GM12878 (cell line): ENCODE data around the gene GTPBP1.

Source experiments
- BHLHE40 ChIP-seq, 2 experiments: fragments of 450-650 bp in 1 of 2; IDR thresholded peaks; 2 replicates each; pipeline ENCODE4 v1.6.1; 2011 to 2017; ENCODE audit warnings: low read depth in 2 of 2, borderline replicate concordance in 1 of 2, improper control_type of control experiment in 1 of 2, low read length in 1 of 2, mild to moderate bottlenecking in 1 of 2
- CREB1 ChIP-seq: IDR thresholded peaks from 2 replicates; pipeline ENCODE4 v1.6.1; 2012; ENCODE audit warnings: low read depth, mild to moderate bottlenecking, inconsistent platforms
- HCFC1 ChIP-seq: fragments of 150-350 bp; IDR thresholded peaks from 2 replicates; pipeline ENCODE4 v1.6.1; 2014; ENCODE audit warnings: low read length
- MEF2A ChIP-seq: IDR thresholded peaks from 2 replicates; pipeline ENCODE4 v1.6.1; 2011; ENCODE audit warnings: low read depth, mild to moderate bottlenecking, low read length, moderate library complexity; ENCODE audit not compliant: insufficient read depth
- POLR2A ChIP-seq: IDR thresholded peaks from 2 replicates; pipeline ENCODE4 v1.6.1; 2011; ENCODE audit warnings: low read depth, mild to moderate bottlenecking, low read length
- POLR2AphosphoS5 ChIP-seq: IDR thresholded peaks from 2 replicates; pipeline ENCODE4 v1.6.1; 2011; ENCODE audit warnings: mild to moderate bottlenecking, low read length, inconsistent platforms
- SIX5 ChIP-seq: IDR thresholded peaks from 2 replicates; pipeline ENCODE4 v1.6.1; 2011; ENCODE audit warnings: mild to moderate bottlenecking, low read depth, low read length, moderate library complexity; ENCODE audit not compliant: severe bottlenecking
- SP1 ChIP-seq: IDR thresholded peaks from one replicate; pipeline ENCODE4 v1.6.1; 2011; ENCODE audit warnings: low read depth, low read length
- YY1 ChIP-seq: IDR thresholded peaks from 2 replicates; pipeline ENCODE4 v1.6.1; 2011; ENCODE audit warnings: low read depth, mild to moderate bottlenecking, low read length
- ZZZ3 ChIP-seq: IDR thresholded peaks from 2 replicates; pipeline ENCODE4 v1.6.1; 2011; ENCODE audit warnings: low read depth; ENCODE audit not compliant: control insufficient read depth, insufficient read length
- TF ChIP-seq, protein P1 (sequence below), 3 experiments: IDR thresholded peaks in 2 of 3; conservative IDR thresholded peaks in 1 of 3; 2 replicates each; pipeline ENCODE4 v1.5.1; 2011; ENCODE audit warnings: low read depth in 3 of 3, low read length in 3 of 3, mild to moderate bottlenecking in 3 of 3, control low read depth in 2 of 3, moderate library complexity in 2 of 3, inconsistent platforms in 1 of 3, mixed read lengths in 1 of 3; ENCODE audit not compliant: control insufficient read depth in 2 of 3, insufficient read depth in 1 of 3; ENCODE audit errors: extremely low read depth in 1 of 3
- TF ChIP-seq, protein P2 (sequence below): fragments of 150-350 bp; IDR thresholded peaks from 2 replicates; pipeline ENCODE4 v1.6.1; 2016; ENCODE audit warnings: low read depth, low read length

DNA sequence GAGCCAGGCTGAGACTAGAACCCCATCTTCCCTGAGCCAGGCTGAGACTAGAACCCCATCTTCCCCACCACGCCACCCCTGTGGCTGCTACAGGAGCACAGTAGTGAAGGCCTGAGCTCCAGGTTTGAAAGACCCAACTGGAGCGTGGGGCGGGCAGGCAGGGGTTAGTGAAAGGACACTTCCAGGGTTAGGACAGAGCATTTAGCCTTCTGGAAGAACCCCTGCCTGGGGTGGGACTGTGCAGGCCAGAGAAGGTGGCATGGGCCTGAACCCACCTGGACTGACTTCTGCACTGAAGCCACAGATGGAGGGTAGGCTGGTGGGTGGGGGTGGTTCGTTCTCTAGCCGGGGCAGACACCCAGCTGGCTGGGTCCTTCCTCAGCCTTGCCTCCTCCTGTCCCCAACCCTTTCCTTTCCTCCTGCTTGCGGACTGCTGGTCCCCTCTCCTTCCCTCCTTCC lies 26.0 kb downstream of the GTPBP1 start:
- TF ChIP-seq CREB1 (no peak), POLR2A (no peak), BHLHE40 (IDR thresholded peaks at IDR 0.05; ENCODE audit: borderline replicate concordance in 1 of 2, low read depth in 2 of 2, low read length in 1 of 2) (no peak), ZZZ3 (no peak), POLR2AphosphoS5 (peak; percentile 56; the same call in 1 of the 2 replicates), YY1 (no peak), MEF2A (no peak), SIX5 (no peak), HCFC1 (no peak), SP1 (no peak)
- TF ChIP-seq, protein P1, sequence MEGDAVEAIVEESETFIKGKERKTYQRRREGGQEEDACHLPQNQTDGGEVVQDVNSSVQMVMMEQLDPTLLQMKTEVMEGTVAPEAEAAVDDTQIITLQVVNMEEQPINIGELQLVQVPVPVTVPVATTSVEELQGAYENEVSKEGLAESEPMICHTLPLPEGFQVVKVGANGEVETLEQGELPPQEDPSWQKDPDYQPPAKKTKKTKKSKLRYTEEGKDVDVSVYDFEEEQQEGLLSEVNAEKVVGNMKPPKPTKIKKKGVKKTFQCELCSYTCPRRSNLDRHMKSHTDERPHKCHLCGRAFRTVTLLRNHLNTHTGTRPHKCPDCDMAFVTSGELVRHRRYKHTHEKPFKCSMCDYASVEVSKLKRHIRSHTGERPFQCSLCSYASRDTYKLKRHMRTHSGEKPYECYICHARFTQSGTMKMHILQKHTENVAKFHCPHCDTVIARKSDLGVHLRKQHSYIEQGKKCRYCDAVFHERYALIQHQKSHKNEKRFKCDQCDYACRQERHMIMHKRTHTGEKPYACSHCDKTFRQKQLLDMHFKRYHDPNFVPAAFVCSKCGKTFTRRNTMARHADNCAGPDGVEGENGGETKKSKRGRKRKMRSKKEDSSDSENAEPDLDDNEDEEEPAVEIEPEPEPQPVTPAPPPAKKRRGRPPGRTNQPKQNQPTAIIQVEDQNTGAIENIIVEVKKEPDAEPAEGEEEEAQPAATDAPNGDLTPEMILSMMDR (IDR thresholded peaks at IDR 0.05 in 2 of 3, conservative IDR thresholded peaks at IDR 0.05 in 1 of 3; ENCODE audit: control insufficient read depth in 2 of 3, extremely low read depth in 1 of 3, insufficient read depth in 1 of 3, low read depth in 3 of 3, low read length in 3 of 3): no peak
- TF ChIP-seq, protein P2, sequence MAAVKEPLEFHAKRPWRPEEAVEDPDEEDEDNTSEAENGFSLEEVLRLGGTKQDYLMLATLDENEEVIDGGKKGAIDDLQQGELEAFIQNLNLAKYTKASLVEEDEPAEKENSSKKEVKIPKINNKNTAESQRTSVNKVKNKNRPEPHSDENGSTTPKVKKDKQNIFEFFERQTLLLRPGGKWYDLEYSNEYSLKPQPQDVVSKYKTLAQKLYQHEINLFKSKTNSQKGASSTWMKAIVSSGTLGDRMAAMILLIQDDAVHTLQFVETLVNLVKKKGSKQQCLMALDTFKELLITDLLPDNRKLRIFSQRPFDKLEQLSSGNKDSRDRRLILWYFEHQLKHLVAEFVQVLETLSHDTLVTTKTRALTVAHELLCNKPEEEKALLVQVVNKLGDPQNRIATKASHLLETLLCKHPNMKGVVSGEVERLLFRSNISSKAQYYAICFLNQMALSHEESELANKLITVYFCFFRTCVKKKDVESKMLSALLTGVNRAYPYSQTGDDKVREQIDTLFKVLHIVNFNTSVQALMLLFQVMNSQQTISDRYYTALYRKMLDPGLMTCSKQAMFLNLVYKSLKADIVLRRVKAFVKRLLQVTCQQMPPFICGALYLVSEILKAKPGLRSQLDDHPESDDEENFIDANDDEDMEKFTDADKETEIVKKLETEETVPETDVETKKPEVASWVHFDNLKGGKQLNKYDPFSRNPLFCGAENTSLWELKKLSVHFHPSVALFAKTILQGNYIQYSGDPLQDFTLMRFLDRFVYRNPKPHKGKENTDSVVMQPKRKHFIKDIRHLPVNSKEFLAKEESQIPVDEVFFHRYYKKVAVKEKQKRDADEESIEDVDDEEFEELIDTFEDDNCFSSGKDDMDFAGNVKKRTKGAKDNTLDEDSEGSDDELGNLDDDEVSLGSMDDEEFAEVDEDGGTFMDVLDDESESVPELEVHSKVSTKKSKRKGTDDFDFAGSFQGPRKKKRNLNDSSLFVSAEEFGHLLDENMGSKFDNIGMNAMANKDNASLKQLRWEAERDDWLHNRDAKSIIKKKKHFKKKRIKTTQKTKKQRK: no peak
